KBM-7 (cell line): ENCODE data around the gene FGFRL1.

Experiments
- DNase-seq: peaks from one replicate; pipeline ENCODE4 v3.0.0-alpha.2; 2015
- in situ Hi-C: fragments of 300-500 bp; cut with MboI; formaldehyde crosslinking; loops from 2 replicates; pipeline ENCODE4 v1.14.3; 2020; ENCODE audit warnings: low sequenced_read_pairs, low pct_unique_long_range_greater_than_20kb, mixed read lengths

FGFRL1 gene

DNA sequence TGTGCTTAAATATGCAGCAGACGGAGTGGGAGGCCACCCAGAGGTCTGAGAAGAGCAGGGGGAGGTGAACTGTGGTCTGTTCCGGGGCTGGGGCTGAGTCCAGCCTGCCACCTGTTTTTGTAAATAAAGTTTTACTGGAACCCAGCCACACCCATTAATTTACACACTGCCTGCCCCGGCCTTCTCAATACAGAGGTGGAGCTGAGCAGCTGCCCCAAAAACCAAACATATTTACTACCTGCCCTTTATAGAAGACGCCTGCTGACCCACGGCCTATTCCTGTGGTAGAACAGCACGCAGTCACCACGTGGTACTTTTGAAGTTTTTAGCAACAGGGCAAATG is 45.9 kb downstream of the FGFRL1 start:
- DNase-seq, result no peak
- in situ Hi-C loops, result no loop called here

DNA sequence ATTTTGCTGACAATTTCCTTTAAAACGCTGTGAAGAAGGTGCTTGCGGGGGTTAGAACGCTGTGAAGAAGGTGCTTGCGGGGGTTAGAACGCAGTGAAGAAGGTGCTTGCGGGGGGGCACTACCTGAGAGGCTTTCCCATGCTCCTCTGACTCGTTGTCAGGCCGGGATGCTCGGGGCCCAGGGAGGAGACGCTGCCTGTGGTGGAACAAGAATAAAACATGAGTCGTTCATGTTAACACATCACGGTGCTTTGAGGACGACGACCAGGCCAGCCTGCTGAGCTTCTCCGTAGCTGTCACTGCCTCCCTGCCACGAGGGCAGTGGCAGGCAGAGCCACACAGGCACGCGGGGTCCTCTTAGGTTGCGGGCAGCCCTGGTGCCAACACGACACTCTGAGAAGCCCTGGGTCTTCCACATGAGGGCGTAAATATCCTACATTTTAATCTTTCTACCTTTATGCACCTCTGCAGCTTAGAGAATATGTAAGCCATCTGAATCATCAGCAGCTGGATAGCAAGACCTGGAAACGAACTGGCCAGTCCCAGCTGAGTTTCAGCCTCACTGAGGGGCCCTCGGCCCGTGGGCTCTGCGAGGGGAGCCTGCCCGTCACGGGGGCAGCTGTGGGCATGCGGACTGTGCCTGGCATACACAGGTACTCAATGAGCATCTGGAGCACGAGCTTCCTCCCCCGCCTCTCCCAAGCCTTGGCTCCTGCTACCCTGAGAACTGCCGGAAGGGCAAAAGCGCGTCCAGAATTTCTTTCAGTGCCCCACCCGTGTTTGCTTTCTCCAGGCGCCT is 47.0 kb downstream of the FGFRL1 start:
- in situ Hi-C loops, result no loop called here
- DNase-seq, result no peak

DNA sequence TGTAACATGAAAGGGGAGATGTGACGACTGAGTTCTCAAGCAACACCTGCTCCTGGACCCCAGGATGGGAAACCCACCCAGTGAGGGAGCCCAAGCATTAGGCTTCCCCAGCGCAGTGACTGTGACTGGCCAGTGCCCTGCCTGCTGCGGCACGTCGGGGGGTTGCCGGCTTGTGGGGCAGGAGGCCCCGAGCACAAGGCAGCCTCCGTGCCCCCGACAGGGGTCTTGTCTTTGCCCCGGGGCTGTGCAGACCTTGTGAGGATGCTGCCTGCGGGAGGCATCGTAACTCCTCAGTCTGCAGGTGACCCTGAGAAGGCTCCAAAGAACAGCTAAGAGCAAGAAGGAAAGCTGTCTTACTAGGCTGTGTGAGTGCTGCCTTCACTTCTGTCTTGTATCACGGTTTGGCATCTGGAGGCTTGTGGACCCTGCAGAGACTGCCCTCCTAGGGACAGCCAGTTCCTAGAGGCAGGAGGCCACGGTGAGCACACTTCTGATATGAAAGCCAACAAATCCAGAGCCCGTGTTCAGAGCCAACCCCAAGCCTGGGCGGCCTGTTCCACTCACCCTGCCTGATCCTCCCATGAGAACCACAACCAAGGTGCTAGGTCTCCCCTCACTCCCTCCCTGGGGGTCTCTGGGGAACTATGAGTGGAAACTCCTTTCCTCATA is 47.7 kb downstream of the FGFRL1 start:
- in situ Hi-C loops, result no loop called here
- no peak for DNase-seq

DNA sequence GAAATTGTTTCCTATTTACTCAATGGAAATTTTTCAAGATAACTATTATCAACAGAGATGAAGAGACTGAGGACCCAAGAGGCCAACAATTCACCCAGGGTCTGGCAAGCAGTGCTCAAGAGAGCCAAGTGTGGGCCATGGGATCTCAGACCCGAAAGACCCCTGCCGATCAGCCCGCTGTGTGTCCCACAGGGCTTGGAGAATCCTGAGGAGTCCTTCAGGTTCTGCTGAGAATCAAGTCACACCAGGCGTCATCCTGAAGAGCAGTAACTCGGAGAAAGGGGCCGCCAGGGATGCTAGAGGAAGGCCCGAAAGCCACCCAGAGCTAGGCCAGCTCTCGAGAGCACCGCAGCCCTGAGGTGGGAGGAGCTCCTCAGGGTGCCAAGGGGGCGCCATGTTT is 48.7 kb downstream of the FGFRL1 start:
- DNase-seq, result no peak
- in situ Hi-C loops, result no loop called here

DNA sequence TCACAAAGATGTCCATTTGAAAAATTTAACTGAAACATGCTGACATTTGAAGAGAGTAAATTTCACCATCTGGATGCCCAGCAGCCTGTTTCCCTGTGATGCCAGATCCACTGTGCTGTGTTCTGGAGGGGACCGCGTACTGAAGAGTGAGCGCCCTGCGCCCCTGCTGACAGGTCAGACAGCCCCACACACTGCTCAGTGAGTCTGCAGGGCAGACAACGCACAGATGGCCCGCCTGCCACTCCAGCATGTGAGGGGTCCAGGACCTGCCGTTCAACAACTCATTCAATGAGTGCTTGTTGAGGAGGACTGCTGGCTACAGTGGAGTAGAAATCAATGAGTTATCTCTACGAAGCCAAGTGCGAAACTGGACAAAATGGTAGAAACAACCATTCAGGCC is 49.2 kb downstream of the FGFRL1 start:
- in situ Hi-C loops, result no loop called here
- no peak for DNase-seq

DNA sequence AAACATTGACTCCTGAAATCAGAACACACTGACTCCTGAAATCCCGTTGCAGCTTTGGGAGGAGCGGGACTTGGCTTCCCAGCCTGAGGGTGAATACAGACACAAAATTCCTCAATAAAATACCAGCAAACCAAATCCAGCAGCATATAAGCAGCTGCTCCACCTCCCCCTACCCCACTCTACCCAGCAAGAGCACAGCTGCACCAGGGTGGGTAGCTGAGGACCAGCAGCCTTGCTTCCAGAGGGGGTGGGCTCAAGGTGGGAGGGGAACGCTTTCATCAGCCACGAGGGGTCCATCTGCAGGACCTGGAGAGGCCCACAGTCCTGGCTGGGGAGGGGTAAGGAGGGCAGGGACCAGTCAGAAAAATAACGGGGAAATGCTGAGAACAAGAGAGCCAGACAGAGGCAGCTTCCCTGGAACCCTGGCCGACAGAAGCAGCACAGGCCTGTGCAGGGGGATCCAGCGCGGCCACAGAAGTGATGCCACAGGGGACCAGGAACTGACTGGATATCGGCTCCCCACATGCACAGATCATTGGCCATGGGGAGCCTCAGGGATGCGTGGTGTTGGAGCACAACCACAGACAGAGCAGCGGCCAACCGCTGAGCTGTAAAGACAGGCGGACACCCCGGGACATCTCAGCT is 49.8 kb downstream of the FGFRL1 start:
- in situ Hi-C loops, result no loop called here

GRCh38 chr4:1061760-1062159 is 50.3 kb downstream of the FGFRL1 start:
- no peak for DNase-seq
- in situ Hi-C loops, result no loop called here

More for the DNA sequence above, 49.8 kb downstream of the FGFRL1 start:
- no peak for DNase-seq

DNA sequence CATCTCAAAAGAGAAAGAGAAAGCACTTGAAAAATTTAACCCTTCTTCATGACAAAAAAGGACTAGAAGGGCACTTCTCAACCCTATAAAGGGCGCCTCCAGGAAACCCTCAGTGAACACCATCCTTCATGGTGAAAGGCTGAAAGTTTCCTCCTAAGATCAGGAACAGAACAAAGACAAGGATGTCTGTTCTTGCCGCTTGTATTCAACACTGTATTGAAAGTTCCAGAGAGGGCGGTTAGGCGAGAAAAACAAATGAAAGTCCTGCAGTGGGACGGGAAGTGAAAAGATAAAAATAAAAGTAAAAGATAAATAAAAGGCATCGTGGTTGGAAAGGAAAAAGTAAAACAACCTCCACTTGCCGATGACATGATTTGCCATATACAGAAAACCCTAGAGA is 51.0 kb downstream of the FGFRL1 start:
- in situ Hi-C loops, result no loop called here

GRCh38 chr4:1065732-1066131 is 54.3 kb downstream of the FGFRL1 start:
- DNase-seq, result no peak
- in situ Hi-C loops, result no loop called here

More for the DNA sequence above, 51.0 kb downstream of the FGFRL1 start:
- DNase-seq, result no peak

GRCh38 chr4:1069394-1069793 is 58.0 kb downstream of the FGFRL1 start:
- DNase-seq, result no peak
- in situ Hi-C loops, result no loop called here

DNA sequence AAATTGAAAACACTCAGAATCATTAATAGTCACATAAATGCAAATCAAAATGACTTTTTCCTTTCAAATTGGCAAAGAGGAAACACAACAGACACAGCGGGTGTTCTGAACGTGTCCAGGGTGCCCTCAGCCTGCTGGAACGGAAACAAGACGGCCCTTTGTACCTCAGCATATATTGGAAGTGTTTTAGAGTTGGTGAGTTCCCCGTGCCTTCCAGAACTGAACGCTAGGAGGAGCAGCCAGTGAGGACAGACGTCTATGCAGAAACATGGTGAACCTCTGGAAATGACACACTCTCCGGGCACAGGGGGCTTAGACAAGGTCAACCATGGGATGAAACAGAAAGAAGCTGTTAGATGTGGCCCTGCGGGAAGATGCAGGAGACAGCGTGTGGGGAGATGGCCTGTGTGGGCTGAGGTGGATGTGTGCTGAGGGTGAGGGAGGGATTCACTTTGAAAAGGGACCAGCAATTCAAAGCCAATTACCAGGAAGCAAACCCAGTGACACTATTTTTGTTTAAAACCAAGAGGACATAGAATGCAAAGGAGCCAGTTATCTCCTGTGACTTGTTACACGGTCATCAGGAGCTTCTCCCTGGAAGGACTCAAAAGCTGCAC is 61.5 kb downstream of the FGFRL1 start:
- DNase-seq, result peak; percentile 77
- in situ Hi-C loops, result no loop called here

GRCh38 chr4:1074077-1074476 is 62.7 kb downstream of the FGFRL1 start:
- DNase-seq, result no peak
- in situ Hi-C loops, result no loop called here

DNA sequence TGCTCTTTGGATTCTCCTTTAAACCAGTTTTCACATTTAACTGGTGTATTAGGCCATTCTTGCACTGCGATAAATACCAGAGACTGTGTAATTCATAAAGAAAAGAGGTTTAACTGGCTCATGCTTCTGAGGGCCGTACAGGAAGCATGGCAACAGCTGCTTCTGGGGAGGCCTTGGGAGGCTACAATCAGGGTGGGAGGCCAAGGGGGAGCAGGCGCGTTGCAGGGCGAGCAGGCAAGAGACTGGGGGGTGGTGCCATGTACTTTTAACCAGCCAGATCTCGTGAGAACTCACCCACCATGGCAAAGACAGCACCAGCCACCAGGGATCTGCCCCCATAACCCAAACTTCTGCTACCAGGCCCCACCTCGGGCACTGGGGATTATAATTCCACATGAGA is 63.8 kb downstream of the FGFRL1 start:
- DNase-seq, result no peak
- in situ Hi-C loops, result no loop called here

DNA sequence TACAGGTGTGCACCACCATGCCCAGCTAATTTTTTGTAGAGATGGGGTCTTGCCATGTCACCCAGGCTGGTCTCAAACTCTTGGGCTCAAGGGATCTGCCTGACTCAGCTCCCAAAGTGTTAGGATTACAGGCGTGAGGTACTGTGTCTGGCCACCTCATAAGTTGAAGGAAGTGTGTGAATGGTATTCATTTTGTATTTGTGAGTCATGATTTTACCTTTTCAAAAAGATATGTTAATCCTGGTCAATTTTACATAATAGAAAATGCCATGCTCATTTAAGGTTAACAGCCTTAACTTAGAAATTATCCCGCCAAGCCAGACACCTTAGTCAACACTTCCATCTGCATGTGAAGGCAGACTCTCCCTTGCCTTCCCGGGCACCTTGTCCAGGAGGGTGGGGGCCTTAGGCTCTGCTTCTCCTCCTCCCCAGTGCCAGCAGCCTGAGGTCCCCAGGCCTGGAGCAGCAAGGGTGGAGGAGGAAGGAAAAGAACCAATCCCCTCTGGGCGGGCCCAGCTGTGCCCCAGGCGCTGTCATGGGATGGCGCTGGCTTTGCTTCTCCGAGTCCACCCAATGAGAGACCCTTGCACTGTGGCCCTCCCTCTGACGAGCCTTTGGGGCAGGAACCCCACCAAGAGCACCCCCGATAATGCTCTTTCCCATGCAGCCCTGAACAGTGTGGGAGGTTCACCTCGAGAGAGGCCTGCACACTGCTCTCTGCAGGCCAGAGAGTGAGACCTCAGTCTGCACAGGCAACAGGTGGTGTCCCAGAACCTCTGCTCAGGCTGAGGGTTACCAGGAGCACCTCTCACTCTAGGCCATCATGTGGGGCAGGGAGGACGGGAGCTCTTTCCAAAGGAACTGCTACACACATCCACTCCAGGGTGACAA is 64.6 kb downstream of the FGFRL1 start:
- in situ Hi-C loops, result no loop called here
- no peak for DNase-seq
